Coronary artery (tissue), 2 donors: ENCODE data around the gene DOHH.
"Not testable (repeated sequence)": the region's sequence is repeated elsewhere in the genome, so short reads cannot be mapped to it uniquely, and the experiment has no call there.

Experiments used
- DNase-seq: peaks from one replicate; pipeline ENCODE4 v3.0.0-alpha.2; 2017; ENCODE audit warnings: low spot score
- H3K27ac ChIP-seq, 2 donors: fragments of 200-600 bp; sonication (generic); one replicate each; pipeline ENCODE4 v1.5.1; 2016 to 2019
- H3K4me3 ChIP-seq: fragments of 200-600 bp; sonication (generic); 2 replicates; pipeline ENCODE4 v1.5.1; 2016; ENCODE audit warnings: mild to moderate bottlenecking, moderate library complexity
- TF ChIP-seq, protein P1 (sequence below): fragments of 200-600 bp; sonication (generic); IDR thresholded peaks from one replicate; pipeline ENCODE4 v1.5.1; 2019; ENCODE audit warnings: antibody characterized with exemption

Gene DOHH

DNA sequence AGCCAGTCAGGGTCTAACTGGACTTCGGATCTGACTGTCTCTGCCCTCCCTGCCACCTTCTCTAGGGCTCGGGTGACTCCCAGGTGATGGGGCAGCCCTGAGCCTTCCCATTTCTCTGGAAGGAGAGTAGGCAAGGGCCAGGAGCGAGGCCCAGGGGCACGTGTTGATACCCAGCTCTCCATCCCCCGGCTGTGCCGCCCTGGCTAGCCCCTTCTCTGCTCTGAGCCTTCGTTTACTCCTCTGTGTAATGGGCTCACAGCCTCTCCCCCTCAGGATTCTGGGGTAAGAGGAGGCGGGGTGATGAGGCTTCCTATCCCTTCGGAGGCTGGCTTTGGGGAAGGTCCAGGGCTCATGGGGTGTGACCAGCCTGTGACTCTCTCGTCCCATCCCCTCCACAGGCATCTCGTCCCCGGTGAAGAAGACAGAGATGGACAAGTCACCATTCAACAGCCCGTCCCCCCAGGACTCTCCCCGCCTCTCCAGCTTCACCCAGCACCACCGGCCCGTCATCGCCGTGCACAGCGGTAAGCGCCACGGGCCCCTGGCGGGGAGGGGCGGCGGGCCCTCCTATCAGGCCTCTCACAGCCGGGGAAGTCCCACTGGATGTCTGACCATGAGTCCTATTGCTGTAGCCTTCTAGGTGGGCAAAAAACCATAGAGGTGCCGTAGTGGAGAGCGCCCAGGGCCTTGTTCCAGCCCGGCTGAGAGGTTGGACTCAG is 51.7 kb downstream of the DOHH start:
- Histone ChIP-seq H3K27ac (peak overlapping the region; percentile 64 to 91), H3K4me3 (no peak overlapping the region)
- DNase-seq, result no peak
- TF ChIP-seq, protein P1, sequence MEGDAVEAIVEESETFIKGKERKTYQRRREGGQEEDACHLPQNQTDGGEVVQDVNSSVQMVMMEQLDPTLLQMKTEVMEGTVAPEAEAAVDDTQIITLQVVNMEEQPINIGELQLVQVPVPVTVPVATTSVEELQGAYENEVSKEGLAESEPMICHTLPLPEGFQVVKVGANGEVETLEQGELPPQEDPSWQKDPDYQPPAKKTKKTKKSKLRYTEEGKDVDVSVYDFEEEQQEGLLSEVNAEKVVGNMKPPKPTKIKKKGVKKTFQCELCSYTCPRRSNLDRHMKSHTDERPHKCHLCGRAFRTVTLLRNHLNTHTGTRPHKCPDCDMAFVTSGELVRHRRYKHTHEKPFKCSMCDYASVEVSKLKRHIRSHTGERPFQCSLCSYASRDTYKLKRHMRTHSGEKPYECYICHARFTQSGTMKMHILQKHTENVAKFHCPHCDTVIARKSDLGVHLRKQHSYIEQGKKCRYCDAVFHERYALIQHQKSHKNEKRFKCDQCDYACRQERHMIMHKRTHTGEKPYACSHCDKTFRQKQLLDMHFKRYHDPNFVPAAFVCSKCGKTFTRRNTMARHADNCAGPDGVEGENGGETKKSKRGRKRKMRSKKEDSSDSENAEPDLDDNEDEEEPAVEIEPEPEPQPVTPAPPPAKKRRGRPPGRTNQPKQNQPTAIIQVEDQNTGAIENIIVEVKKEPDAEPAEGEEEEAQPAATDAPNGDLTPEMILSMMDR, result no peak

DNA sequence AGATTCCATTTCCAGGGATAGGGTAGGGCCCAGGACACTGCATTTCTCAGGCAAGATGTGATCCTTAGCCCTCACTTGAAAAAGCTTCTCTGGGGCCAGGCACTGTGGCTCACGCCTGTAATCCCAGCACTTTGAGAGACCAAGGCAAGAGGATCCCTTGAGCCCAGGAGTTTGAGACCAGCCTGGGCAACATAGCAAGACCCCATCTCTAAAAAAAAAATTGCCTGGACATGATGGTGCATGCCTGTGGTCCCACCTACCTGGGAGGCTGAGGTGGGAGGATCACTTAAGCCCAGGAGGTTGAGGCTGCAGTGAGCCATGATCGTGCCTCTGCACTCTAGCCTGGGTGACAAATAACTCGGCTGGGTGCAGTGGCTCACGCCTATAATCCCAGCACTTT is 53.8 kb downstream of the DOHH start:
- not testable (repeated sequence) for H3K4me3 ChIP-seq, H3K27ac ChIP-seq, DNase-seq

DNA sequence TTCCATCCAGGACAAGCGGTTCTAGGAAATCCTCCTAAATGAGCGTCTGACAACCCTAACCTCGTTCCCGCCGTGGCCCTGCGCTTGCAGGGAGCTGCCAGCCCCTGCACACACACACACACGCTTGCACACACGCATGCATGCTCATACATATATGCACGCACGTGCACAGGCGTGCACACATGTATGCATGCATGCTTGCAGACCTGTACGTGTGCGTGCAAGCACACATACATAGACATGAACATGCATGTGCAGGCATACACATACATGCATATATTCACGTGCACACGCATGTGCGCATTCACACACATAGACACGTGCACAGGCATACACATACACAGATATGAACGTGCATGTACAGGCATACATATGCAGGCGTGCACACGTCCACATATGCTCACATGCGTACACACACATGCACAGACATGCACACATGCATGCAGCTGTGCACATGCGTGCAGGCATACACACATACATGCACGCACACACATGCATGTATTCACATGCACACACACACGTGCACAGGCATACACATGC is 55.7 kb downstream of the DOHH start:
- TF ChIP-seq, protein P1, result no peak
- Histone ChIP-seq H3K27ac (peak overlapping the region in 1 of 2 donors; percentile 74), H3K4me3 (peak overlapping the region; percentile 13)
- DNase-seq, result no peak

DNA sequence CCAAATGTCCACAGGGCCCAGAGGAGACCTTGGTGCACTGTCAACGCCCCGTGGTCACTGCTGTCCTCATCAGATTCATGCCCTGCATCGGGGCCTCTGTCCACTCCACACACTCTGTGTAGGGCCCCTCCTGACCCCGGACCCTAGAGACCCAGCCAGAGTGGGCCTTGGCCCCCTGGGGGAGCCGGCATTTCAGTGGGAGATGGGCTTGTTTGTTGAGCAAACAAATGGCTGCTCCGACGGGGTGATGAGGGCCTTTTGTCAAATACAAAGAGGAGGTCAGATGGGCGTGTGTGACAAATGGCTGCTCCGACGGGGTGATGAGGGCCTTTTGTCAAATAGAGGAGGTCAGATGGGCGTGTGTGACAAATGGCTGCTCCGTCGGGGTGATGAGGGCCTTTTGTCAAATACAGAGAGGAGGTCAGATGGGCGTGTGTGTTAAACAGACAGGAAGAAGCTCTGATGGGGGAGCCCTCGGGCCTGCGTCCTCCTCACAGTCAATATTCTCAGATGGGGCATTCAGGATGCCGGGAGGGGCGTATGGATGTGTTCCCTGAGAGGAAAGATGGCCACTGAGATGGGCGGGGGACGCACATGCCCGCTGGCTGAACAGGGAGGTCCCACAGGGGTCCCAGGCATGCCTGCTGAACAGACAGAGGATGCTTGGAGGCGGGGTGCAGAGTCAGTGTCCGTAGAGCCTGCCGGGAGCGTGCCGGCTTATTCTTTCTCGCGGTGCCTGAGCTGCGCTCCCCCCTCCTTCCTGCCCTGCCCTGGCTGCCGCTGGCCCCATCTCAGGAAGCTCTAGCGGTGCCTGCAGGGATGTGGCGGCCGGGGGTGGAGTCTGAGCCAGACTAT is 56.4 kb downstream of the DOHH start:
- peak overlapping the region; percentile 20 to 74 for H3K27ac ChIP-seq
- H3K4me3 ChIP-seq, result peak overlapping the region; percentile 13

DNA sequence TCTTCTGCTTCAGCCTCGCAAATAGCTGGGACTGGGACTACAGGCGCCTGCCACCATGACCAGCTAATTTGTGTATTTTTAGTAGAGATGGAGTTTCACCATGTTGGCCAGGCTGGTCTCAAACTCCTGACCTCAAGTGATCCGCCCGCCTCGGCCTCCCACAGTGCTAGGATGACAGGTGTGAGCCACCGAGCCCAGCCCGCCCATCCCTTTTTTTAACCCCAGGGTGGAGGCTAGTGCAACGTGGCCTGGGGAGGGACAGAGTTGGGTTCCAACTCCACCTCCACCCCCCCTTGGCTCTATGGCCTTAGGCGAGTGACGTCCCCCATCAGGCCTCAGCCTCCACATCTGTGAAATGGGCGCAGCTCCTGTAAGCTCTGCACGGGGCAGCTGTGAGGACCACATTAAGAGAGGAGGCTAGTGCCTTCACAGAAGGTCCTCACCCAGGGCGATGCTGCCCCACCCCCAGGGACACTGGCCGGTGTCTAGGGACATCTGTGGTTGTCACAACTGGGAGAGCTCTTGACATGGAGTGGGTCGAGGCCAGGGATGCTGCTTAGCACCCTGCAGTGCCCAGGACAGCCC is 57.9 kb downstream of the DOHH start:
- Histone ChIP-seq H3K4me3 (no peak overlapping the region), H3K27ac (peak overlapping the region in 1 of 2 donors; percentile 67)
- no peak for DNase-seq
- TF ChIP-seq, protein P1, result no peak

More for the DNA sequence above, 56.4 kb downstream of the DOHH start:
- DNase-seq, result no peak
- TF ChIP-seq, protein P1, result no peak

DNA sequence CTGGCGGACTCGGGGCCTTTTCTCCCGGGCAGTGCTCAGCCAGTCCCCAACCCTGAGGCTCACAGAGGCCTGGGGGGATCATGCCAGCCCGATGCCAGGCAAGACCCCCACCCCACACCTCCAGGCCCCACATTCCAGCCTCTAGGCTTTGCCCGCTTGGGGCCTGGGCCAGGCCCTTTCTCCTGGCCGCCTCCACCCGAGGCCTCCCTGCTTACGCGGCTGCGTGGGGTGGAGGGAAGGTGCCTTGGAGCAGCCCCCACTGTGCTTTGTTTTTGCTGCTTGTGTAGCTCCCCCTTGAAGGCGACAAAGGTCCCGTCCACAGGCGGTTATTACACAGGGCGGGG is 58.5 kb downstream of the DOHH start:
- H3K27ac ChIP-seq, result peak overlapping the region in 1 of 2 donors; percentile 28
- H3K4me3 ChIP-seq, result no peak overlapping the region
- DNase-seq, result no peak
- TF ChIP-seq, protein P1, result no peak
